GM21723 (cell line): ENCODE data around the gene CFAP90.

Source experiments
- ATAC-seq: cut with Tn5 transposase; IDR thresholded peaks from one replicate; pipeline ENCODE4 v1.9.1; 2021; ENCODE audit warnings: mild to moderate bottlenecking, moderate library complexity; ENCODE audit not compliant: unreplicated experiment

CFAP90 gene

GRCh38 chr5:7781899-7782298 is 69.0 kb downstream of the CFAP90 start:
- no peak for ATAC-seq
